ENCODE data around the gene PLCB3.
A peak's percentile ranks its signal among the peaks of the same experiment; 100 is the strongest.

Gene PLCB3

DNA sequence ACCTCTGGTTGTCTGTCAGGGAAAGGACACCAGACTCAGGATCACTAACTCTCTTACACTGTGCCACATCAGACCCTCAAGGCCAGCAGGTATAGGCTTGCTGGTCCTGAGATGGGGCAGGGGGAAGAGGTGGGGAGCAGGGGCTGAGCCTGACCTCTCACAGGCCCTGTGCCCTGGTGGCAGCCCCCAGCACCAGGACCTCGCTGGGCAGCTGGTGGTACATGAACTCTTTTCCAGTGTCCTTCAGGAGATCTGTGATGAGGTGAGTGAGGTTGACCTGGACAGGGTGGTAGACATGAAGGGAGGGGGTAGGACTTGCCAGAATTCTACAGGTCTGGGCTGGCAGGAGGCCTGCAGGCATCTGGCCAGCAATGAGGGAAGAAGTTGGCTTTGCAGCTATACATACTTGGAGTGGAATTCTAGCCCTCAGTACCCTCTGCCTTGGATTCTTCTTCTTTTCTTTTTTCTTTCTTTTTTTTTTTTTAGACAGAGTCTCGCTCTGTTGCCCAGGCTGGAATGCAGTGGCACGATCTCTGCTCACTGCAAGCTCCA lies 23.8 kb upstream of the PLCB3 start:
- TF ChIP-seq, protein P1, sequence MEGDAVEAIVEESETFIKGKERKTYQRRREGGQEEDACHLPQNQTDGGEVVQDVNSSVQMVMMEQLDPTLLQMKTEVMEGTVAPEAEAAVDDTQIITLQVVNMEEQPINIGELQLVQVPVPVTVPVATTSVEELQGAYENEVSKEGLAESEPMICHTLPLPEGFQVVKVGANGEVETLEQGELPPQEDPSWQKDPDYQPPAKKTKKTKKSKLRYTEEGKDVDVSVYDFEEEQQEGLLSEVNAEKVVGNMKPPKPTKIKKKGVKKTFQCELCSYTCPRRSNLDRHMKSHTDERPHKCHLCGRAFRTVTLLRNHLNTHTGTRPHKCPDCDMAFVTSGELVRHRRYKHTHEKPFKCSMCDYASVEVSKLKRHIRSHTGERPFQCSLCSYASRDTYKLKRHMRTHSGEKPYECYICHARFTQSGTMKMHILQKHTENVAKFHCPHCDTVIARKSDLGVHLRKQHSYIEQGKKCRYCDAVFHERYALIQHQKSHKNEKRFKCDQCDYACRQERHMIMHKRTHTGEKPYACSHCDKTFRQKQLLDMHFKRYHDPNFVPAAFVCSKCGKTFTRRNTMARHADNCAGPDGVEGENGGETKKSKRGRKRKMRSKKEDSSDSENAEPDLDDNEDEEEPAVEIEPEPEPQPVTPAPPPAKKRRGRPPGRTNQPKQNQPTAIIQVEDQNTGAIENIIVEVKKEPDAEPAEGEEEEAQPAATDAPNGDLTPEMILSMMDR (IDR thresholded peaks at IDR 0.05; ENCODE audit: insufficient read depth, low read depth, low read length, missing control alignments) = no peak
- peak overlapping the region; percentile 74 for H3K4me3 ChIP-seq (ENCODE audit: low read length)

DNA sequence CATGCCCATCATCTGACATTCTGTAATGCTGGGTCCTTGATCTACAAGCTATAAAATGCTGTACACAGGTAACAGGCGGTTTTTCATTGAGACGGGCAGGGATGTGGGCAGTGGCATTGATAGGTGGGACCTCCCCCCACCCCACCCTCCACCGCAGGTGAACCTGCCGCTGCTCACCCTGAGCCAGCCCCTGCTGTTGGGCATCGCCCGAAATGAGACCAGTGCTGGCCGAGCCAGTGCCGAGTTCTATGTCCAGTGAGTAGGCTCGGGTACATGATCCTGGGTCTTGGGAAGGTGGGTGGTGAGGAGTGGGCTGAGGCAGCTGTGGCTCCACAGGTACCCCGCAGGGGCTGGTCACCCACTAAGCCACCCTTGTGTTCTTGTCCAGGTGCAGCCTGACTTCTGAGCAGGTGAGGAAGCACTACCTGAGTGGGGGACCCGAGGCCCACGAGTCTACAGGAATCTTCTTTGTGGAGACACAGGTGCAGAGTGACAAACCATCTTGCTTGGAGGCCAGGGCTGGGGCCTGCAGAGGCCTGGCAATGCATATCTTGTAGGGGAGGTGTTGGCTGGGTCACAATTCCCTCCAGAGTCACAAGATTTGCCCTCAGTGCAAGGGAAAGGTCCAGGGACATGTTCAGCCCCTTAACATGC lies 22.1 kb upstream of the PLCB3 start:
- TF ChIP-seq, protein P1 (IDR thresholded peaks at IDR 0.05; ENCODE audit: insufficient read depth, low read depth, low read length, missing control alignments) = no peak
- no peak for DNase-seq (ENCODE audit: low read depth)
- H3K4me3 ChIP-seq (ENCODE audit: low read length) = no peak overlapping the region

More for the DNA sequence above, 23.8 kb upstream of the PLCB3 start:
- peak; percentile 71 for DNase-seq (ENCODE audit: low read depth)

DNA sequence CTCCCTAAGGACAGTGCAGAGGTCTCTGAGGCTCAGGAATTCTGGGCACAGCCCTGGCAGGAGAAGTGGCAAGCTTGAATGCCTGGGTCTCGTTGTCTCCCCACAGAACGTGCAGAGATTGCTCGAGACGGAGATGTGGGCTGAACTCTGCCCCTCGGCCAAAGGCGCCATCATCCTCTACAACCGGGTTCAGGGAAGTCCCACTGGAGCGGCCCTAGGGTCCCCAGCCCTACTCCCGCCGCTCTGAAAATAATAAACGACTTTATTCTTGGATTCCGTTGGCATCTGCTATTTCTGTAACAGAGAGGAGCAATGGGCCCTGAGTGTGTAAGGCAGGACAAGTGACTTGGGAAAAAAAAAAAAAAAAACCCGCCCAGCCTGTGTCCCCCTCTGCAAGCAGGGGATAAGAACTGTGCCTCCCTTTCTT lies 21.6 kb upstream of the PLCB3 start:
- TF ChIP-seq, protein P1 (IDR thresholded peaks at IDR 0.05; ENCODE audit: insufficient read depth, low read depth, low read length, missing control alignments) = no peak
- H3K4me3 ChIP-seq (ENCODE audit: low read length) = peak overlapping the region; percentile 80
- no peak for DNase-seq (ENCODE audit: low read depth)

DNA sequence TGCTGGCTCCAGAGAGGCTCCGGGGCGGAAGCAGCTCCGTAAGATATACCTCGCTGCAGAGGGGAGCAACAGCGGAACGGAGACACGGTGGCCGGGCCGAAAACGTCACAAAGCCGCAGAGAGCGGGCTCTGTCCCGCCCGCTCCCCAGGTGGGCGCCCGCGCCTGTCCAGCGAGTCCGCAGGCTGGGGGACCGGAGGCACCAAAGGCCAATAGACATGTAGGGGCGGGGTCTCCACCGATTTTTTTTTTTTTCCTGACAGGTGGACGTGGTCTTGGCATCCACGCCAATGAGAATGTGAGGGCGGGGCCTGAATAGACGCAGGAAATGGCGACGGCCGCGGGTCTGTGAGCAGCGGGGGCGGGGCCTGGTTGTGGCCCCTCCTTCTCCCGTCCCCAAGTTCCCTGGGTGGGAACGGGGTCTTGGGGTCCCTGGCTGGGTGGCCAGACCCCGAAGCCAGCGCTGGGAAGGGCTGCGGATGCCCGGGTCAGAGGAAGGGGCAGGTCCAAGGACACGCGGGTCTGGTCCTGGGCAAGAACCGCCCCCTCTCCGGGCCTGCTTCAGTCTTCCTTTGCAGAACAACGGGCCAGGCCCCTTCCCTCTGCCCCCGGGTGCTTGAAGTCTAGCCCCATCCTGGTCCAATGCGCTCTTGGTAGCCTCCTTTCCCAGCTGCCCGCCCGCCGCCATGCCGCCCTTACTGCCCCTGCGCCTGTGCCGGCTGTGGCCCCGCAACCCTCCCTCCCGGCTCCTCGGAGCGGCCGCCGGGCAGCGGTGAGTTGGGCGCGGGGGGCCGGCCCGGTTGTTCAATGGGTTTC lies 21.0 kb upstream of the PLCB3 start, which contains the start of gene DNAJC4:
Gene DNAJC4 (plus strand): TSS at position 378 of the 814 bp plus-strand sequence. CDS start 307 bp downstream, at position 685.
- H3K4me3 ChIP-seq (ENCODE audit: low read length) = peak within 1 kb of the TSS; percentile 80
- TF ChIP-seq, protein P1 (IDR thresholded peaks at IDR 0.05; ENCODE audit: insufficient read depth, low read depth, low read length, missing control alignments) = no peak
- peak; percentile 92 for DNase-seq (ENCODE audit: low read depth)

DNA sequence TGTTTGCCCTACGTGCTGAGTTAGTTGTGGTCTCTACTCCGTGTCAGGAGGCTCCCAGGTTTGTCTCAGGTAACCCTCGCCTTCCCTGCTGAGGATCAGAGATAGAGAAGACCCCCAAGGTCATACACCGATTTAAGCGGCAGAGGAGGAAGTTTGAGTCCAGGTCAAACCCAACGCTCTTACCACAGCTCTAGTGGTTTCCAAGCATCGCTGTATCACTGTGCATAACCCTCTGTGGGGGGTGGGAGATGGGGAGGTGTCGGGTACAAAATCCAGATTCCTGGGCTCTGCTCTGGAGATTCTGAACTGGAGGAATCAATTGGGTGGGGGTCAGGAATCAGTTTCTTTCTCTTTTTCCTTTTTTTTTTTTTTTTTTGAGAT lies 20.4 kb upstream of the PLCB3 start:
- no peak for DNase-seq (ENCODE audit: low read depth)
- TF ChIP-seq, protein P1 (IDR thresholded peaks at IDR 0.05; ENCODE audit: insufficient read depth, low read depth, low read length, missing control alignments) = no peak
- H3K4me3 ChIP-seq (ENCODE audit: low read length) = peak overlapping the region; percentile 80

DNA sequence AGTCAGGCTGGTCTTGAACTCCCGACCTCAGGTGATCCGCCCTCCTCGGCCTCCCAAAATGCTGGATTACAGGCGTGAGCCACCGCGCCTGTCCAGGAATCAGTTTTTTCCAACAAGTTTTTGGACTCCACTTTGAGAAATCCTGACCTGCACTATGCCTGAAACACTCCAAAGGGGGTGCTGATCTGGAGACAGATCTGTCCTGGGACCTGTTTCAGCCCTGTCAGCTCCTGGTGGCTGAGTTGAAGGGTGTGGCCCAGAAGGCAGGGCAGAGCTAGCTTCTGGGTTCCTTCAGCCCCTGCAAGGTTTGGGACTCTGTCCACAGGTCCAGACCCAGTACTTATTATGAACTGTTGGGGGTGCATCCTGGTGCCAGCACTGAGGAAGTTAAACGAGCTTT lies 19.8 kb upstream of the PLCB3 start:
- DNase-seq (ENCODE audit: low read depth) = no peak
- TF ChIP-seq, protein P1 (IDR thresholded peaks at IDR 0.05; ENCODE audit: insufficient read depth, low read depth, low read length, missing control alignments) = no peak
- no peak overlapping the region for H3K4me3 ChIP-seq (ENCODE audit: low read length)

Data from epithelial cell of esophagus (primary cell).